ENCODE results near the gene AACS. TPM values are rescaled to one million over a fixed set of nuclear protein-coding genes. Genes with fewer than 3 reads are reported as not detected.

The AACS gene
- total and polyA plus RNA-seq, 2 of the 4 experiments (the other 2 are of a cell fraction): 22.0 to 24.9 TPM

- H3K4me3 ChIP-seq (ENCODE audit: insufficient read depth, low read depth, low read length): no peak overlapping the region
- CTCF ChIA-PET: no interaction called here
- no peak for DNase-seq
Observed at GRCh38 chr12:125187148-125187745, 122.0 kb downstream of the AACS start.

More at GRCh38 chr12:125187148-125187745, 122.0 kb downstream of the AACS start:
- H3K18ac ChIP-seq (ENCODE audit: low read depth, low read length): no peak overlapping the region
- no peak overlapping the region for H2BK120ac ChIP-seq (ENCODE audit: low read depth, low read length)
- no peak overlapping the region for H3K23ac ChIP-seq (ENCODE audit: low read depth, low read length)
- H4K5ac ChIP-seq (ENCODE audit: low read depth, low read length): no peak overlapping the region
- H3K36me3 ChIP-seq (ENCODE audit: control insufficient read depth, insufficient read depth, low read length): no peaks in the 10 kb centered on the region
- no peak overlapping the region for H4K91ac ChIP-seq (ENCODE audit: insufficient read depth, low read depth, low read length)
- no peak overlapping the region for H3K56ac ChIP-seq (ENCODE audit: extremely low read depth, insufficient read depth, low read length)
- WGBS, 2 experiments (ENCODE audit: extremely low coverage in 2 of 2, insufficient read length in 1 of 2): 0% methylated on average over 13 of the region's 41 CpGs; no CpG with 5 or more reads in 1 of the 2 experiments
- no peaks in the 10 kb centered on the region for H3K9me3 ChIP-seq (ENCODE audit: control insufficient read depth, insufficient read depth, low read length)
- H3K27ac ChIP-seq (ENCODE audit: insufficient read depth, low read length): no peak overlapping the region
- no peak overlapping the region for H3K14ac ChIP-seq (replicated peaks; ENCODE audit: low read depth, low read length)
- TF ChIP-seq BHLHE40 (IDR thresholded peaks at IDR 0.05; ENCODE audit: low read depth, low read length) (no peak), CTCF (conservative IDR thresholded peaks at IDR 0.05; ENCODE audit: low read depth, low read length) (no peak), RCOR1 (IDR thresholded peaks at IDR 0.05; ENCODE audit: insufficient replicate concordance, low read length) (no peak), POLR2A (IDR thresholded peaks at IDR 0.05; ENCODE audit: low read depth, low read length) (no peak), MAZ (IDR thresholded peaks at IDR 0.05; ENCODE audit: borderline replicate concordance, low read depth, low read length) (no peak), RFX5 (IDR thresholded peaks at IDR 0.05; ENCODE audit: low read depth, low read length) (no peak), MAFK (IDR thresholded peaks at IDR 0.05; ENCODE audit: low read depth, low read length) (no peak), FOS (IDR thresholded peaks at IDR 0.05; ENCODE audit: low read depth, low read length) (no peak), MXI1 (IDR thresholded peaks at IDR 0.05; ENCODE audit: borderline replicate concordance, low read depth, low read length) (no peak), RAD21 (IDR thresholded peaks at IDR 0.05; ENCODE audit: low read length) (no peak), CHD1 (IDR thresholded peaks at IDR 0.05; ENCODE audit: low read depth, low read length) (no peak), CEBPB (IDR thresholded peaks at IDR 0.05; ENCODE audit: low read depth, low read length) (no peak), SMC3 (IDR thresholded peaks at IDR 0.05; ENCODE audit: low read depth, low read length) (no peak), NFE2L2 (IDR thresholded peaks at IDR 0.05; ENCODE audit: low read depth, low read length) (no peak)
- TF ChIP-seq, protein P1, sequence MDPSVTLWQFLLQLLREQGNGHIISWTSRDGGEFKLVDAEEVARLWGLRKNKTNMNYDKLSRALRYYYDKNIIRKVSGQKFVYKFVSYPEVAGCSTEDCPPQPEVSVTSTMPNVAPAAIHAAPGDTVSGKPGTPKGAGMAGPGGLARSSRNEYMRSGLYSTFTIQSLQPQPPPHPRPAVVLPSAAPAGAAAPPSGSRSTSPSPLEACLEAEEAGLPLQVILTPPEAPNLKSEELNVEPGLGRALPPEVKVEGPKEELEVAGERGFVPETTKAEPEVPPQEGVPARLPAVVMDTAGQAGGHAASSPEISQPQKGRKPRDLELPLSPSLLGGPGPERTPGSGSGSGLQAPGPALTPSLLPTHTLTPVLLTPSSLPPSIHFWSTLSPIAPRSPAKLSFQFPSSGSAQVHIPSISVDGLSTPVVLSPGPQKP (IDR thresholded peaks at IDR 0.05; ENCODE audit: borderline replicate concordance, low read depth, low read length): no peak
- TF ChIP-seq, protein P2, sequence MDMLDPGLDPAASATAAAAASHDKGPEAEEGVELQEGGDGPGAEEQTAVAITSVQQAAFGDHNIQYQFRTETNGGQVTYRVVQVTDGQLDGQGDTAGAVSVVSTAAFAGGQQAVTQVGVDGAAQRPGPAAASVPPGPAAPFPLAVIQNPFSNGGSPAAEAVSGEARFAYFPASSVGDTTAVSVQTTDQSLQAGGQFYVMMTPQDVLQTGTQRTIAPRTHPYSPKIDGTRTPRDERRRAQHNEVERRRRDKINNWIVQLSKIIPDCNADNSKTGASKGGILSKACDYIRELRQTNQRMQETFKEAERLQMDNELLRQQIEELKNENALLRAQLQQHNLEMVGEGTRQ (IDR thresholded peaks at IDR 0.05; ENCODE audit: low read depth, low read length): no peak
- H3K4me2 ChIP-seq (ENCODE audit: low read depth, low read length): peak overlapping the region; percentile 50; the same call in 1 of the 2 replicates
- H4K20me1 ChIP-seq (ENCODE audit: insufficient read depth, low read length): no peaks in the 10 kb centered on the region
- peaks cover 51% of the 10 kb centered on the region for H3K27me3 ChIP-seq (ENCODE audit: control insufficient read depth, insufficient read depth, low read length)
- no peak overlapping the region for H2BK20ac ChIP-seq (ENCODE audit: low read depth, low read length)
- no peaks in the 10 kb centered on the region for H3K4me1 ChIP-seq (ENCODE audit: control insufficient read depth, insufficient read depth, low read length)
- ATAC-seq (ENCODE audit: low read depth): no peak
- POLR2A ChIA-PET (ENCODE audit: unreplicated experiment): no interaction called here
- no peaks in the 10 kb centered on the region for H3K79me1 ChIP-seq (ENCODE audit: low read depth in 1 of 2, low read length in 2 of 2)
- peak overlapping the region; percentile 63 for H2AK9ac ChIP-seq (replicated peaks; ENCODE audit: low read depth, low read length, poor library complexity)
- no peak overlapping the region for H2AK5ac ChIP-seq (ENCODE audit: low read depth, low read length)
- dilution Hi-C loops (cut with HindIII; ENCODE audit: low sequenced_read_pairs, unreplicated experiment): no loop called here
- intact Hi-C loops (cut with micrococcal nuclease): loop anchor here (10.0 kb wide), 1 partner anchor 192 kb away; the partner anchor contains the start of gene BRI3BP
- H2AFZ ChIP-seq (replicated peaks; ENCODE audit: low read length, poor library complexity): peak overlapping the region; percentile 70
- in situ Hi-C loops (cut with MboI; ENCODE audit: low sequenced_read_pairs): loop anchor here (25.0 kb wide), 1 partner anchor 225 kb away; no protein-coding TSS in a partner anchor
- H4K8ac ChIP-seq (ENCODE audit: low read depth in 2 of 2, low read length in 2 of 2): no peak overlapping the region
- no peak overlapping the region for H3K4ac ChIP-seq (ENCODE audit: low read depth, low read length)
- H2BK15ac ChIP-seq (ENCODE audit: low read depth, low read length): no peak overlapping the region
- H2BK5ac ChIP-seq (ENCODE audit: low read depth, low read length, poor library complexity, severe bottlenecking): no peak overlapping the region
- no TSS peak for BruUV-seq (replicated peaks)
- H3K9me1 ChIP-seq (ENCODE audit: insufficient read depth, low read length): no peaks in the 10 kb centered on the region
- no peak overlapping the region for H3K9ac ChIP-seq (ENCODE audit: low read depth, low read length)
